NCI-H774 (cell line): ENCODE results near the gene ARHGAP27.
A peak's percentile ranks its signal among the peaks of the same experiment; 100 is the strongest.

Source experiments
- DNase-seq: peaks from one replicate; lab custom pipeline; 2025; lab: John Stamatoyannopoulos, UW

The ARHGAP27 gene

DNA sequence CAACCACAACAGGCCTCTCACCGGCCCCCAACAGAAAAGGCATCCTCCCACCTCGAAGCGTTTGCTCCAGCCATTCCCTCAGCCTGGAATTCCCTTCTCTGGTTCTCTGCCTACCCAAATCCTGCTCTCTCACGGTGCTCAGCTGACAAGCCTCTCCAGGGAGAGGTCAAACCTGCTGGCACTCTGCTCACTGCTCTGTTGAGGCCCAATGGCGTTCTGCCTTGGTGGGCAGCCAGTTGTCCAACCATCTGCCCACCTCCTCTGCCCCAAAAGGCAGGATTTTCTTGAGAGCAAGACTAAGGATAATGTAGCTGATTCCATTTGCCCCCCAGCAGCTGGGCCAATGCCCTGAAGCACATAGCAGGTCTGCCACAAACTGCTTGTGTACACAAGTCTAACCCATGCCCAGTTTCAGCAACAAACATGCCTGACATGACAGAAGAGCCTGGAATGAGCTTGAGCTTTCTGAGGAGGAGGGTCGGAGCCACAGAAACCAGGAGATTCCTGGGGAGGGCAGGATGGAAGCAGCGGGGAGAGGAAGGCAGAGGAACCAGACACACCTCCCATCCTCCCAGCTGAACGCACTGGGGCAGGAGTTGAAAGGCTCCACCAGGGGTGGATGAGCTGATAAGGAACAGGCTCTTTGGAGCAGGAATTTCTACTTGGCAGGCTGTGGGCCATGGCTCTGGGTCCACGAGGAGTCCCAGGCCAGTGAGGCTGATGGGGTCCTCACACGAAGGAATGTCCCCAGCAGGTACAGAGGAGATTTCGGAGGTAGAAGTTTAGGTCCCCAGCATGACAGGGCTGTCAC lies 23.9 kb downstream of the ARHGAP27 start:
- DNase-seq: no peak

- DNase-seq: no peak
These were observed 26.6 kb downstream of the ARHGAP27 start for GRCh38 chr17:45406107-45406506.

DNA sequence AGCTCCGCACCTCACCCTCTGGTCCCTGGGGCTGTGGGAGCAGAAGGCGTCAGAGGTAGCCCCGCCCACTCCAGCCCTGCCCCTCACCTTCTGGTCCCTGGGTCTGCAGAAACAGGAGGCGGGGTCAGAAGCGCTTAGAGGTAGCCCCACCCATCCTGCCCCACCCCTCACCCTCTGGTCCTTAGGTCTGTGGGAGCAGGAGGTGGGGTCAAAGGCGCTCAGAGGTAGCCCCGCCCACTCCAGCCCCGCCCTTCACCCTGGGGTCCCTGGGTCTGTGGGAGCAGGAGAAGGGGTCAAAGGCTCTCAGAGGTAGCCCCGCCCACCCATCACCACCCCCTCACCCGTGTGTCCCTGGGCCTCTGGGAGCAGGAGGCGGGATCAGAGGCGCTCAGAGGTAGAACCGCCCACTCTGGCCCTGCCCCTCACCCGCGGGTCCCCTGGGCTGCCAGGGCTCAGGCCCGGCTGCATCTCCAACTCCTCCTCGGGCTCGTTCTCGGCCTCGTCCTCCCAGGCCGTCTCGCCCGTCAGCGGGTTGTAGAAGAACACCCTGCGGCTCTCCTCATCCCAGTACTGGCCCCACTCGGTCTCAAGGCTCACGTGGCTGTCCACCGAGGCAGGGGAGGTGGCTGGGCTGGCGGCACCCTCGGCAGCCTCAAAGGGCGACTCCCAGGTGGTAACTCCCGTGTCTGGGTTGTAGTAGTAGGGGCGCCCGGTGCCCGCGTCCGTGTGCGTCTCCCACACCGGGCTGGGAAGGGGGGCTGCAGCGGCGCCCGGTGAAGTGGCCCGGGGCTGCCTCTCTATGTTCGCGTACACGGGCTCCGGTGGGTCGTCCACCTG lies 27.2 kb downstream of the ARHGAP27 start:
- no peak for DNase-seq

DNA sequence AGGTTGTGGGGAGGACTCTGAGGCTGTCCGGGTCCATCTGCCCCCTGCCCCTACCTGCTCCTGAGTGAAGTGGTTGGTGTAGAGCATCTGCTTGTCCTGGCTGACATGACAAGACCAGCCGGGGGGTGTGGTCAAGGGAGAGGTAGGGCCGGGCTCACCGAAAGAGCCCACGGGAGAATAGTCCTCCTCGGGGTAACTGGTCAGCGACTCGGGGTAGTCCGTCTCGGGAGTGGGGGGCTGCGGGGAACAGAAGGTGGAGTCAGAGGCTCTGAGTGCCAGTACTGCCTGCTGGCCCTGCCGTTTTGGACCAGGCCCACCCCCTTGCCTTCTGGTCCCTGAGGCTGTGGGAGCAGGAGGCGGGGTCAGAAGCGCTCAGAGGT lies 27.8 kb downstream of the ARHGAP27 start:
- no peak for DNase-seq

- DNase-seq: no peak
These were observed 28.7 kb downstream of the ARHGAP27 start for GRCh38 chr17:45403906-45404490.

GRCh38 chr17:45402916-45403315 lies 29.8 kb downstream of the ARHGAP27 start:
- no peak for DNase-seq

GRCh38 chr17:45398800-45399199 lies 33.9 kb downstream of the ARHGAP27 start:
- DNase-seq: no peak

DNA sequence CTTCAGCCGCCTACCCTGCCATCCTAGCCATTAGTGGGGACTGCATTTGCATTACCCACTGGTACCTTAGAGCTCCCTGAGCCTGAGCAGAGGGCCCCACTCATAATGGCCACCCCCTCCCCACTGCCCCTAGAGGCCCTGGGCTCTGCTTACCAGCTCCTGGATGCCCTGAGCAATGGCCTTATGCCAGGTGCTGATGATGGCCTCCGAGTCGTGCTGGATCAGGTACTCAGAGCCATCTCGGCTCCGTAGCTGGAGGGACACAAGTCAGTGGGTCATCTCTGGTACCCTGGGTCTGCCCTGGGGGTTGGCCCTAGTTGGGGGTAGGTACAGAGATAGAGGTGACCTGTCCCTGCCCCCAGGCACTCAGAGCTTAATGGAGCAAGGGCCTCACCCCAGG lies 34.9 kb downstream of the ARHGAP27 start:
- DNase-seq: no peak

DNA sequence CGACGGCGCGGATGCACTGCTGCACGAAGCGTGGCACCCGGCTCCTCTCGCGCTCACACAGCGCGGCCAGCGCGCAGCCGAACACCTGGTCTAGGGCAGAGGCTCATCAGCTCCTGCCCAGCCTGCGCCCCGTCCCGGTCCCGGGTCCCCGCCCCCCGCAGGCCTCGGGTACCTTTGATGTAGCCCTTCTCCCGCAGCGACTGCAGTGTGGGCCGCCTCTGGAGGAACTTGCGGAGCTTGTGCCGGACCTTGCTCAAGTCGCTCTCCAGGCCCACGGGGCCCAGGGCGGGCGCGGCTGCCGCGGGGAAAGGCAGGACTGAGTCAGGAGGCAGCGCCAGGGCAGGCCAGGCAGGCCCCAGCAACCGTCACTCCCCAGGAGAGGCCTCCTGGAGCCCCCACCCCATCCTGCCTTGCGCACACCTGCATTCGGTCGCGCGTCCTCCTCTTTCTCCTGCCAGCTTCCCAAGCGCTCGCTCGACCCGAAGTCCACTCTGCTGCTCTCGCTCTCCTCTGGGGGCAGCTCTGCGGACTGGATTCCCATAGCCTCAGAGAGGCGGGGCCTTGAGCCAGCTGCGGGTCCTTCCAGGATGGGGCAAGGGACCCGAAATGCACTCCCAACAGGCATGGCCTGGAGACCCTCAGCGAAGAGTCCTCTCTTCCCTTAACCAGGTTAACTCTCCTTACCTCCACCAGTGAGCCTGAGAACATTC lies 36.0 kb downstream of the ARHGAP27 start:
- DNase-seq: no peak

DNA sequence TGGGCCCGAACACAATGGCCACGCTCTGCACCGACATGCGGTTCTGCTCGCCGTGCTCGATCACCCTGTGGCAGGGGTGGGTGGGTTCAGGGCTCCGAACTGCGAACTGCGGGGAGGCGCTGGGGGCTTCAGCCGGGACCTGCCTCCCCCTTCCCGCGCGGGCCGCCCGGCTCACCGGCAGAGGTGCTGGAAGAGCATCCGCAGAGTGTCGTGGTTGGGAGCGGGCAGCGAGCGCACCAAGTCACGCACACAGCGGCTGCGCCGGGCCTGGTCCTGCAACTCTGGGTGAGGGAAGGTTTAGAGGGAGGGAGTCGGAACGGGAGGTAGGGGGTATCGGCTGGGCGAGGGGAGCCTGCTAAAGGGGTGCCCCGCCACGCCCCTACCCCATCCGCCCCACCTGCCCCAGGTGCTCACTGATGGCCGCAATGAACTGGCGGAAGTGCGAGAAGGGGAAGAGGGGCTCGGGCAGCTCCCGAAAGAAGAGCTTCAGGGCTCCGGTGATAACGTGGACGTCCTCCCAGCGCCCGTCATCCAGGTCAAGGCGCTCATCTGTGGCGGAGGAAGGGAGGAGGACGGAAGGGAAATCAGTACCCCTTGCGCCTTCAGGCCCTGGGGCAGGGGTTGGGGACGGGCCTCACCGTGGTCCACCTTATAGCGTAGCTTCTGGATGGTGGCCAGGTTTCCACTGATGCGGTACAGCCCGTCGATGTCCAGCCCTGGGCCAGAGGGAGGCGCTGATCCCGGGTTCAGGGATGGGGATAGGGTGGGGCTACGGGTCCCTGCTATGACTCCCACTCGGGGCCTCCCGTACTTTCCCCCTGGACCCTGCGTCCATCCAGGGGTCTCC lies 36.9 kb downstream of the ARHGAP27 start:
- DNase-seq: no peak

GRCh38 chr17:45394913-45395568 lies 37.6 kb downstream of the ARHGAP27 start:
- peak; percentile 9 for DNase-seq

- DNase-seq: no peak
These were observed 38.1 kb downstream of the ARHGAP27 start for GRCh38 chr17:45394564-45394912.

DNA sequence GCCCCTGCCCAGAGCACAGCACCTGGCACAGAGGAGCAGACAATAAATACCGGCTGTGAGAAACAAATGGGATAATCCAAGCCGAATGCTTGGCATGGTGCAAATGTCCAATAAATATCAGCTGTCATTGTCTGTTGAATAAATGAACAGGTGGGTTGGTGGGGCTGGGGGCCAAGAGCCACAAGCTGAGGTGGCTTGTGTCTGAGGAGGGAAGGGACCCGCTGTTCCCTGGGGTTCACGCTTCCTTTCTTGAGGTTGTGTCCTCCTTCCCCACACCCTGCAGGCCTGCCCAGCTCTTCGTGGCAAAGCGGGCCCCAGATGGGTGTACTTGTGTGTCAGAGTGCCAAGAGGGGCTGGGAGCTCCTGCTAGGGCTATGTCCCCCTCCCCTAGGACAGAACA lies 38.6 kb downstream of the ARHGAP27 start:
- no peak for DNase-seq

GRCh38 chr17:45393411-45393810 lies 39.3 kb downstream of the ARHGAP27 start:
- DNase-seq: no peak

DNA sequence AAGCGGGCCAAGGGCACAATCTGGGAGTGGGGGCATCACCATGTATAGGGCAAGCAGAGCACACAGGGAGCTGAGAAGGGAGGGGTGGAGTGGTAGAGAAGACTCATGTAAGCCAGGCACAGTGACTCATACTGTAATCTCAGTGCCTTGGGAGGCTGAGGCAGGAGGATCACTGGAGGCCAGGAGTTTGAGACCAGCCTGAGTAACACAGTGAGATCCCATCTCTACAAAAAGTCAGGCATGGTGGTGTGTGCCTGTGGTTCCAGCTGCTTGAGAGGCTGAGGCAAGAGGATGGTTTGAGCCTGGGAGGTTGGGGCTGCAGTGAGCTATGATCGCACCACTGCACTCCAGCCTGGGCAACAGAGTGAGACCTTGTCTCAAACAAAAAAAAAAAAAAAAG lies 40.8 kb downstream of the ARHGAP27 start:
- DNase-seq: no peak

- DNase-seq: no peak
These were observed 41.4 kb downstream of the ARHGAP27 start for GRCh38 chr17:45391291-45391690.

DNA sequence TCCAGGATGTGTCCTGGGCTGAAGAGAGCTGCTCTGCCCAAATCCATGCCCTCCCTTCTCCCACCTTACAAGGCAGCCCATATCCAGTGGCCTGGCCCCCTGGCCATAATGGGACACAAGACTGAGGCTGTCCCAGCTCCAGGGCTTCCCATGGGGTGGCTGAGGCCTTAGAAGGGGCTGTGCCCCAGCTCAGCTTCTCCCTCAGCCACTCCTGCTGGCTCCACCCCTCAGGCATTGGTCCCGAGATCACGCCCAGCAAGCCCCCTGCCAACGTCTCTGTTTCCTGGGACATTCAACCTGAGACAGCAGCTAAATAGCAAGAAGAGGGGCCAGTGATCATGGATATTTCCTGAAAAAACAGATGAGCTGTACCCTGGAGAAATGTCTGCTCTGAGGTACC lies 43.3 kb downstream of the ARHGAP27 start:
- DNase-seq: no peak

- no peak for DNase-seq
These were observed 43.9 kb downstream of the ARHGAP27 start for GRCh38 chr17:45388604-45389325.

DNA sequence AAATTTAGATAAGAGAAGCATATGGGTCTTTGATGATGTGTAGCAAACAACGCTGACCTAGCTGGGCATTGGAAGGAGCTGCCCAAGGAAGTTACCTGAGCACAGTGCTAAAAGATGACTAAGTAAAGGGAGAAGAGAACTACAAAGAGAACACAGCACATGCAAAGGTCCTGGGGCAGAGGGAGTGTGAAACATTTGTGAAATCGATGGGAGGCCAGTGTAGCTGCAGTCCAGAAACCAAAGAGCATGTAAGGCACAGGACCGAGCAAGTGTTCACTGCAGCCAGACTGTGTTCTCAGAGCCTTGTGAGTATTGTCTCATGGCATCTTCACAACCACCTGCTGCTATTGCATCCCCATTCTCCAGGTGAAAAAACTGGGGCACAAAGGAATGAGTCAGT lies 44.9 kb downstream of the ARHGAP27 start:
- no peak for DNase-seq

DNA sequence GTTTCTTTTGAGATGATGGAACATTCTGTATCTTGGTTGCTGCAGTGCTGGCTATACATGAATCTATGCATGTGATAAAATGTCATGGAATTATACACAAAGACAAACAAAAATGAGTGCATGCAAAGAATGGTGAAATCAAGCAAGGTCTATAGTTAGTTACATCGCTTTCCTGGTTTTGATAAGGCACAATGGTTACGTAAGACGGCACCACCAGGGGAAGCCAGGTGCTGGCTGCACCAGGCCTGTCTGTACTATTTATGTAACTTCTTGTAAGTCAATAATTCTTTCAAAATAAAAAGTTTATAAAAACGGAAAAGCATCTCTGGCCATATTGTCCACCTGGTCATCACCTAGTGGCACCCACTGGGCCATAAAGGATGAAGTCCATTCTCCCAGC lies 46.5 kb downstream of the ARHGAP27 start:
- no peak for DNase-seq
